BLaER1 (cell line): ENCODE data around the gene PAGR1.

Experiments
- H3K27ac ChIP-seq: shearing (Covaris generic); formaldehyde crosslinking; 2 replicates; pipeline ENCODE4 v1.8.1; 2022
- H3K27me3 ChIP-seq: shearing (Covaris generic); formaldehyde crosslinking; 2 replicates; pipeline ENCODE4 v1.8.1; 2022
- H3K36me3 ChIP-seq: shearing (Covaris generic); formaldehyde crosslinking; 2 replicates; pipeline ENCODE4 v1.8.1; 2022
- H3K4me1 ChIP-seq: shearing (Covaris generic); formaldehyde crosslinking; 2 replicates; pipeline ENCODE4 v1.8.1; 2022
- H3K4me2 ChIP-seq: shearing (Covaris generic); formaldehyde crosslinking; 2 replicates; pipeline ENCODE4 v1.8.1; 2022
- H3K4me3 ChIP-seq: shearing (Covaris generic); formaldehyde crosslinking; 2 replicates; pipeline ENCODE4 v1.8.1; 2022
- H3K9ac ChIP-seq: shearing (Covaris generic); formaldehyde crosslinking; 2 replicates; pipeline ENCODE4 v1.8.1; 2022
- H3K9me3 ChIP-seq: shearing (Covaris generic); formaldehyde crosslinking; 2 replicates; pipeline ENCODE4 v1.8.1; 2022
- H4K20me1 ChIP-seq: shearing (Covaris generic); formaldehyde crosslinking; 2 replicates; pipeline ENCODE4 v1.8.1; 2022
- Cebpa-rat ChIP-seq: shearing (Covaris generic); IDR thresholded peaks from 2 replicates; pipeline ENCODE4 v1.8.1; 2022

Gene PAGR1

GRCh38 chr16:29811896-29812665, 3.9 kb upstream of the PAGR1 start, which contains the start of gene PRRT2:
PRRT2 (plus strand) TSS chr16:29812193; CDS start chr16:29813055, 862 bp downstream.
- no peaks in the 10 kb centered on the region for H3K9me3 ChIP-seq
- H3K27ac ChIP-seq = peak within 1 kb of the TSS; percentile 86
- H3K9ac ChIP-seq = peak within 1 kb of the TSS; percentile 98
- H4K20me1 ChIP-seq = peaks cover 37% of the 10 kb centered on the region
- H3K4me2 ChIP-seq = peak within 1 kb of the TSS; percentile 99
- no peaks in the 10 kb centered on the region for H3K27me3 ChIP-seq
- H3K36me3 ChIP-seq = peaks cover 20% of the 10 kb centered on the region
- TF ChIP-seq Cebpa-rat = no peak
- H3K4me1 ChIP-seq = peaks cover 65% of the 10 kb centered on the region
- peak within 1 kb of the TSS; percentile 83 for H3K4me3 ChIP-seq

DNA sequence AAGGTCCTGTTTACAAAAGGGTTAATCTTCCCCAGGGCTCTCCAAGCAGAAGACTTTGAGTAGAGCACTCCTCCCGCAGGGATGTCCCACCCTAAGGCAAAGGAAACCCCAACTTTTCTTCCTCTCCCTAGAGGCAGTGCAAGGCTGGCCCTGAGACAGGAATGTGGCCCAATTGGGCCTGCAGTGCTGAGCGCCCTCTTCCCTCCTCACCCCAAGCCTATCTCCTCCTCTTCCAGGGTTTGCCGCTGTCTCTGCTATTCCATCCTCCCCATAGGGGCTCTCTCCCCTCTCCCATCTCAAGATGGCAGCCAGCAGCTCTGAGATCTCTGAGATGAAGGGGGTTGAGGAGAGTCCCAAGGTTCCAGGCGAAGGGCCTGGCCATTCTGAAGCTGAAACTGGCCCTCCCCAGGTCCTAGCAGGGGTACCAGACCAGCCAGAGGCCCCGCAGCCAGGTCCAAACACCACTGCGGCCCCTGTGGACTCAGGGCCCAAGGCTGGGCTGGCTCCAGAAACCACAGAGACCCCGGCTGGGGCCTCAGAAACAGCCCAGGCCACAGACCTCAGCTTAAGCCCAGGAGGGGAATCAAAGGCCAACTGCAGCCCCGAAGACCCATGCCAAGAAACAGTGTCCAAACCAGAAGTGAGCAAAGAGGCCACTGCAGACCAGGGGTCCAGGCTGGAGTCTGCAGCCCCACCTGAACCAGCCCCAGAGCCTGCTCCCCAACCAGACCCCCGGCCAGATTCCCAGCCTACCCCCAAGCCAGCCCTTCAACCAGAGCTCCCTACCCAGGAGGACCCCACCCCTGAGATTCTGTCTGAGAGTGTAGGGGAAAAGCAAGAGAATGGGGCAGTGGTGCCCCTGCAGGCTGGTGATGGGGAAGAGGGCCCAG, 3.0 kb upstream of the PAGR1 start:
- Histone ChIP-seq H3K4me1 (peaks cover 74% of the 10 kb centered on the region), H3K27me3 (no peaks in the 10 kb centered on the region), H3K9ac (peak overlapping the region; percentile 98), H4K20me1 (peaks cover 45% of the 10 kb centered on the region), H3K4me3 (peak overlapping the region; percentile 83), H3K27ac (peak overlapping the region; percentile 86), H3K9me3 (no peaks in the 10 kb centered on the region), H3K4me2 (peak overlapping the region; percentile 99), H3K36me3 (peaks cover 25% of the 10 kb centered on the region)
- TF ChIP-seq Cebpa-rat = no peak

DNA sequence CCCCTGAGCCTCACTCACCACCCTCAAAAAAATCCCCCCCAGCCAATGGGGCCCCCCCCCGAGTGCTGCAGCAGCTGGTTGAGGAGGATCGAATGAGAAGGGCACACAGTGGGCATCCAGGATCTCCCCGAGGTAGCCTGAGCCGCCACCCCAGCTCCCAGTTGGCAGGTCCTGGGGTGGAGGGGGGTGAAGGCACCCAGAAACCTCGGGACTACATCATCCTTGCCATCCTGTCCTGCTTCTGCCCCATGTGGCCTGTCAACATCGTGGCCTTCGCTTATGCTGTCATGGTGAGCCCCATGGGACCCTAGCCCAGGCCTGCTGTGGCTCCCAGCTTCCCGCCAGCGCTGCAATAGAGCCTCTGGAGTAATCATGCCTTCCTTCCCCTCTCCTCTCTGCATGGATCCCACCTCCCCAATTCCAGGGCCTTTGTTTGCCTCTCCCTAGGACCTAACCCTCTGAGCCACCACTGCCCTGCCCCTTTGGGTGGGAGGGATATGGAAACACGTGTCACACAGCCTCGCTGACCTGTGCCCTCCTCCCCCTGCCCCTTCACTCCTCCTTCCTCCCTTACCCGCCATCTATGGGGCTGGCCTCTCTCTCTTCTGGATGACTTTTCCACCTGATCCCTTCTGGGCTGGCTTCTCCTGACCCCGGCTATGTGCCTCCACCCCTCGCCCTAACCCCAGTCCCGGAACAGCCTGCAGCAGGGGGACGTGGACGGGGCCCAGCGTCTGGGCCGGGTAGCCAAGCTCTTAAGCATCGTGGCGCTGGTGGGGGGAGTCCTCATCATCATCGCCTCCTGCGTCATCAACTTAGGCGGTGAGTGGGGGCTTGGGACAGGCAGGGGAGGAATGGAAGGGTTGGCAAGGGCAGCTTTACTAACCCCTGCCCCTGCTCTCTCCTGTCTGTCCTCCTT, 2.0 kb upstream of the PAGR1 start:
- no peak for TF ChIP-seq Cebpa-rat

DNA sequence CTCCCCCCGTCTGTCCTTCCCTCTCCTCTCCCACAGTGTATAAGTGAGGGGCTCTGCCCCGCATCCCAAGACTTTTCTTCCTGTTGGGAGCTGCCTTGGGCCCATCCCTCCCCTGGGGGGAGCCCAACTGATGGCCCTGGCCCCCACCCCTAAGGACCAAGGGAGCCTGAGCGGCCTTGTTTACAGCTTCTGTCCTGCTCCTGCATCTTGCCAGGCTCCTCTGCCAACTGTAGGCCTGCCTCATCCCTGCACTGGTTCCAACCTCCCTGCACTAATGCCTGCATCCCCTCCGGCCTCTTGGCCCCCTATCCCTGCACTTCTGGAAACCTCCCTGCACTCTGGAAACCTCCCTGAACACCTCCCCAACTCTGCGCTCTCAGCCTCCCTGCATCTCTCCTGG, 1.4 kb upstream of the PAGR1 start:
- H3K36me3 ChIP-seq = peaks cover 30% of the 10 kb centered on the region
- peaks cover 78% of the 10 kb centered on the region for H3K4me1 ChIP-seq
- peak overlapping the region; percentile 99 for H3K4me2 ChIP-seq
- peak overlapping the region; percentile 86 for H3K27ac ChIP-seq
- no peaks in the 10 kb centered on the region for H3K27me3 ChIP-seq
- H3K9ac ChIP-seq = peak overlapping the region; percentile 98
- H3K9me3 ChIP-seq = no peaks in the 10 kb centered on the region
- H3K4me3 ChIP-seq = peak overlapping the region; percentile 83
- no peak for TF ChIP-seq Cebpa-rat
- H4K20me1 ChIP-seq = peaks cover 45% of the 10 kb centered on the region

More for the DNA sequence above, 2.0 kb upstream of the PAGR1 start:
- Histone ChIP-seq H3K27ac (peak overlapping the region; percentile 86), H3K4me2 (peak overlapping the region; percentile 99), H3K4me3 (peak overlapping the region; percentile 83), H4K20me1 (peaks cover 45% of the 10 kb centered on the region), H3K27me3 (no peaks in the 10 kb centered on the region), H3K9ac (peak overlapping the region; percentile 98), H3K36me3 (peaks cover 29% of the 10 kb centered on the region), H3K9me3 (no peaks in the 10 kb centered on the region), H3K4me1 (peaks cover 78% of the 10 kb centered on the region)

- peak overlapping the region; percentile 98 for H3K9ac ChIP-seq
- H3K4me1 ChIP-seq = peaks cover 80% of the 10 kb centered on the region
- no peaks in the 10 kb centered on the region for H3K27me3 ChIP-seq
- peaks cover 46% of the 10 kb centered on the region for H4K20me1 ChIP-seq
- peaks cover 31% of the 10 kb centered on the region for H3K36me3 ChIP-seq
- peak overlapping the region; percentile 86 for H3K27ac ChIP-seq
- peak overlapping the region; percentile 83 for H3K4me3 ChIP-seq
- TF ChIP-seq Cebpa-rat = no peak
- H3K9me3 ChIP-seq = no peaks in the 10 kb centered on the region
- peak overlapping the region; percentile 99 for H3K4me2 ChIP-seq
Measured at GRCh38 chr16:29815032-29815721, 775 bp upstream of the PAGR1 start.

GRCh38 chr16:29816694-29817441, 916 bp downstream of the PAGR1 start:
- no peaks in the 10 kb centered on the region for H3K9me3 ChIP-seq
- H3K9ac ChIP-seq = peak overlapping the region; percentile 98
- peaks cover 43% of the 10 kb centered on the region for H3K36me3 ChIP-seq
- peak overlapping the region; percentile 86 for H3K27ac ChIP-seq
- no peak for TF ChIP-seq Cebpa-rat
- peaks cover 81% of the 10 kb centered on the region for H3K4me1 ChIP-seq
- no peaks in the 10 kb centered on the region for H3K27me3 ChIP-seq
- H3K4me3 ChIP-seq = peak overlapping the region; percentile 83
- H4K20me1 ChIP-seq = peaks cover 47% of the 10 kb centered on the region
- H3K4me2 ChIP-seq = peak overlapping the region; percentile 99

DNA sequence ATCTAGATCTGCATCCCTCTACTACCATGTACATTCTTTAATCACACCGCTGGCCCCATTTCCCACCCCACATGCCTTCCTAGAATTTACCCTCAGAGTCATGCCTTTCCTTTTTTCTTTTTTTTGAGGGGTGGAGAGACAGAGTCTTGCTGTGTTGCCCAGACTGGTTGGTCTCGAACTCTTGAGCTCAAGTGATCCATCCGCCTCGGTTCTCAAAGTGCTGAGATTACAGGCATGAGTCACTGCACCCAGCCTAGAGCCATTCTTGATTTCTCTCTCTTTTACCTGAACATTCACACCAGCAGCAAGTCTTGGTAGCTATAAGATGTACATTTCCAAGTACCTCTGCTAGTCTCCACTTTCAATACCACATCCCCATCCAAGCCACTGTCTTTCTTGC, 2.1 kb downstream of the PAGR1 start:
- Histone ChIP-seq H3K27ac (no peak overlapping the region), H3K36me3 (peaks cover 52% of the 10 kb centered on the region), H3K4me1 (peaks cover 71% of the 10 kb centered on the region), H4K20me1 (peaks cover 51% of the 10 kb centered on the region), H3K9me3 (no peaks in the 10 kb centered on the region), H3K9ac (peak overlapping the region; percentile 98; the same call in 1 of the 2 replicates), H3K4me3 (peak overlapping the region; percentile 83; the same call in 1 of the 2 replicates), H3K27me3 (no peaks in the 10 kb centered on the region), H3K4me2 (peak overlapping the region; percentile 99)
- no peak for TF ChIP-seq Cebpa-rat

DNA sequence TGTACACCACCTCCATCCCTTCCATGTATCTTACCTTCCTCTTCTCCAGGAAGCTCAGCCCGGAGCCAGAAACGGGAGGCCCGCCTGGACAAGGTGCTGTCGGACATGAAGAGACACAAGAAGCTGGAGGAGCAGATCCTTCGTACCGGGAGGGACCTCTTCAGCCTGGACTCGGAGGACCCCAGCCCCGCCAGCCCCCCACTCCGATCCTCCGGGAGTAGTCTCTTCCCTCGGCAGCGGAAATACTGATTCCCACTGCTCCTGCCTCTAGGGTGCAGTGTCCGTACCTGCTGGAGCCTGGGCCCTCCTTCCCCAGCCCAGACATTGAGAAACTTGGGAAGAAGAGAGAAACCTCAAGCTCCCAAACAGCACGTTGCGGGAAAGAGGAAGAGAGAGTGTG, 3.6 kb downstream of the PAGR1 start:
- Histone ChIP-seq H3K4me1 (peaks cover 62% of the 10 kb centered on the region), H3K36me3 (peaks cover 52% of the 10 kb centered on the region), H3K4me3 (peak overlapping the region; percentile 64; the same call in 1 of the 2 replicates), H4K20me1 (peaks cover 51% of the 10 kb centered on the region), H3K27me3 (no peaks in the 10 kb centered on the region), H3K9ac (peak overlapping the region; percentile 98), H3K4me2 (peak overlapping the region; percentile 99), H3K9me3 (no peaks in the 10 kb centered on the region), H3K27ac (peak overlapping the region; percentile 23; the same call in 1 of the 2 replicates)
- TF ChIP-seq Cebpa-rat = no peak
